ENCODE measurements around the gene XRCC1. TPM values are rescaled to one million over a fixed set of nuclear protein-coding genes. Genes with fewer than 3 reads are reported as not detected.

XRCC1 gene
- total and polyA plus RNA-seq, 9 of the 15 experiments (the other 6 are each of a cell fraction or from before 2014, with no cell fraction given) = 1.5 to 36.9 (median 24.9) TPM

DNA sequence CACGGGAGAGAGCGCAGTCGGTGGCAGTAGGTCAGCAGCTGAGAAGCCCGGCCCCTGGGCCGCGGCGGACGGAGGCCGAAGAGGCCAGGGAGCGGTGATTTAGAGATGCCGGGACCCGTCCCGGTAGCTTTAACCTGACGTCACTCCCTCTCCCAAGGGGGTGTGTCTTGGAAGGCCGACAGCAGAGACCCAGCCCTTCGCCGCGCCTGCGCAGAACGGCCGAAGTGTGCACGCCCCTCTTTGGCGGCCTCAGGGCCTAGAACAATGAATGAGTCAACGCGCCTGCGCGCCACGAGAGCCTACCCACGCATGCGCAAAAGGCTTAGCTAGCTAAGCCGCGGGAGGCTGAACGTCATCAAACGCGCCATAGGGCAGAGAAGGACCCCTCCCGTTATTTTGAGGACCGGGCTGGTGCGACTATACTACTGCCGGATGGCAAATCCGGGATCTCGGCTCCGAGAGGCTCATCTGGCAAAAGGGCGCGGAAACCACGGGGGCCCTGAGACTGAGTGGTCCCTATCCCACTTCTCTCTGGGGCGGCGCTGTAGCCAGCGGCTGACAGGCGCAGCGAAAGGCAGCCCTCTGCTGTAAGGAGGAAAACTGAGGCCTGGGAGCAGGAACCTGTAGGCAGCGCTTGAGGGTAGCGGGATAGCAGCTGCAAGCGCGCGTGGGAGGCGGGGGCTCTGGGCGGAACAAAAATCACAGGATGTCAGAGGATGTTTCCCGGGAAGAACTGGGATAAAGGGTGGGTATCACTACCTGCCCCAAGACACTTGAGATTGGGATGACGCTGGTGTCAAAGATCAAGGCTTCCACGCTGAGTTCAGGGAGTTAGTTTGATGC is 20.9 kb upstream of the XRCC1 start, which contains the start of the genes IRGQ and ZNF576 (continued):
- TF ChIP-seq ZNF717 (CRISPR knock-in tag; IDR thresholded peaks at IDR 0.05) (no peak), POLR2G (IDR thresholded peaks at IDR 0.05; ENCODE audit: low read depth, low read length) (peak; percentile 78), BRCA1 (IDR thresholded peaks at IDR 0.05) (no peak), BRCA1 (CRISPR knock-in tag; IDR thresholded peaks at IDR 0.05) (no peak), POLR2AphosphoS5 (IDR thresholded peaks at IDR 0.05; ENCODE audit: control insufficient read depth, insufficient read depth, low read depth, low read length) (peak; percentile 53; the same call in 1 of the 2 replicates), TRIM28 (IDR thresholded peaks at IDR 0.05) (0 out of 2 replicates have a peak, but pooled peaks have one; percentile 42), SNIP1 (IDR thresholded peaks at IDR 0.05; ENCODE audit: low read depth) (no peak), NCOA2 (IDR thresholded peaks at IDR 0.05; ENCODE audit: partially characterized antibody in 2 of 2) (peak in 1 of 2 experiments; percentile 99), HMGN3 (IDR thresholded peaks at IDR 0.05; ENCODE audit: borderline replicate concordance, extremely low read depth, insufficient read length, low read depth, low read length) (peak; percentile 48), E2F3 (CRISPR knock-in tag; IDR thresholded peaks at IDR 0.05) (0 out of 2 replicates have a peak, but pooled peaks have one; percentile 50), ZBTB7A (IDR thresholded peaks at IDR 0.05; ENCODE audit: borderline replicate concordance, control insufficient read depth, low read depth, low read length) (peak; percentile 35; the same call in 1 of the 2 replicates), MEIS2 (IDR thresholded peaks at IDR 0.05; ENCODE audit: partially characterized antibody) (peak; percentile 99), SP2 (IDR thresholded peaks at IDR 0.05; ENCODE audit: extremely low read depth, low read depth, low read length, poor library complexity, severe bottlenecking) (no peak), CC2D1A (IDR thresholded peaks at IDR 0.05) (peak; percentile 45; the same call in 1 of the 2 replicates), MLX (CRISPR knock-in tag; conservative IDR thresholded peaks at IDR 0.05) (0 out of 4 replicates have a peak, but pooled peaks of 1 of the 2 experiments have one; percentile 68), ETS2 (tag; IDR thresholded peaks at IDR 0.05; ENCODE audit: borderline replicate concordance, poor library complexity, severe bottlenecking) (no peak), ELF4 (CRISPR knock-in tag; IDR thresholded peaks at IDR 0.05) (peak; percentile 75; the same call in 1 of the 2 replicates), KLF13 (tag; IDR thresholded peaks at IDR 0.05; ENCODE audit: borderline replicate concordance, low read depth) (peak; percentile 94), COPS2 (conservative IDR thresholded peaks at IDR 0.05) (no peak), SAFB (IDR thresholded peaks at IDR 0.05; ENCODE audit: borderline replicate concordance, low read depth, low read length) (no peak)
- TF ChIP-seq, protein P1, sequence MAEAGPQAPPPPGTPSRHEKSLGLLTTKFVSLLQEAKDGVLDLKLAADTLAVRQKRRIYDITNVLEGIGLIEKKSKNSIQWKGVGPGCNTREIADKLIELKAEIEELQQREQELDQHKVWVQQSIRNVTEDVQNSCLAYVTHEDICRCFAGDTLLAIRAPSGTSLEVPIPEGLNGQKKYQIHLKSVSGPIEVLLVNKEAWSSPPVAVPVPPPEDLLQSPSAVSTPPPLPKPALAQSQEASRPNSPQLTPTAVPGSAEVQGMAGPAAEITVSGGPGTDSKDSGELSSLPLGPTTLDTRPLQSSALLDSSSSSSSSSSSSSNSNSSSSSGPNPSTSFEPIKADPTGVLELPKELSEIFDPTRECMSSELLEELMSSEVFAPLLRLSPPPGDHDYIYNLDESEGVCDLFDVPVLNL (CRISPR knock-in tag; IDR thresholded peaks at IDR 0.05; ENCODE audit: low read depth) = 0 out of 2 replicates have a peak, but pooled peaks have one; percentile 23
- TF ChIP-seq, protein P2, sequence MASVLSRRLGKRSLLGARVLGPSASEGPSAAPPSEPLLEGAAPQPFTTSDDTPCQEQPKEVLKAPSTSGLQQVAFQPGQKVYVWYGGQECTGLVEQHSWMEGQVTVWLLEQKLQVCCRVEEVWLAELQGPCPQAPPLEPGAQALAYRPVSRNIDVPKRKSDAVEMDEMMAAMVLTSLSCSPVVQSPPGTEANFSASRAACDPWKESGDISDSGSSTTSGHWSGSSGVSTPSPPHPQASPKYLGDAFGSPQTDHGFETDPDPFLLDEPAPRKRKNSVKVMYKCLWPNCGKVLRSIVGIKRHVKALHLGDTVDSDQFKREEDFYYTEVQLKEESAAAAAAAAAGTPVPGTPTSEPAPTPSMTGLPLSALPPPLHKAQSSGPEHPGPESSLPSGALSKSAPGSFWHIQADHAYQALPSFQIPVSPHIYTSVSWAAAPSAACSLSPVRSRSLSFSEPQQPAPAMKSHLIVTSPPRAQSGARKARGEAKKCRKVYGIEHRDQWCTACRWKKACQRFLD (CRISPR knock-in tag; IDR thresholded peaks at IDR 0.05) = peak; percentile 75; the same call in 1 of the 2 replicates
- TF ChIP-seq, protein P3, sequence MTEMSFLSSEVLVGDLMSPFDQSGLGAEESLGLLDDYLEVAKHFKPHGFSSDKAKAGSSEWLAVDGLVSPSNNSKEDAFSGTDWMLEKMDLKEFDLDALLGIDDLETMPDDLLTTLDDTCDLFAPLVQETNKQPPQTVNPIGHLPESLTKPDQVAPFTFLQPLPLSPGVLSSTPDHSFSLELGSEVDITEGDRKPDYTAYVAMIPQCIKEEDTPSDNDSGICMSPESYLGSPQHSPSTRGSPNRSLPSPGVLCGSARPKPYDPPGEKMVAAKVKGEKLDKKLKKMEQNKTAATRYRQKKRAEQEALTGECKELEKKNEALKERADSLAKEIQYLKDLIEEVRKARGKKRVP (CRISPR knock-in tag; IDR thresholded peaks at IDR 0.05) = peak; percentile 25; the same call in 1 of the 2 replicates
